HG02884 (cell line): ENCODE data around the gene SYCE1L.
"Not testable (repeated sequence)": the region's sequence is repeated elsewhere in the genome, so short reads cannot be mapped to it uniquely, and the experiment has no call there.

Experiments
- ATAC-seq: cut with Tn5 transposase; IDR thresholded peaks from one replicate; pipeline ENCODE4 v1.9.1; 2021; ENCODE audit warnings: mild to moderate bottlenecking, moderate library complexity; ENCODE audit not compliant: unreplicated experiment

Gene SYCE1L

GRCh38 chr16:77242471-77242870 lies 43.3 kb downstream of the SYCE1L start:
- not testable (repeated sequence) for ATAC-seq

GRCh38 chr16:77246150-77246549 lies 46.9 kb downstream of the SYCE1L start:
- no peak for ATAC-seq

- no peak for ATAC-seq
Measured at GRCh38 chr16:77250400-77250799, 51.2 kb downstream of the SYCE1L start.
